Measurements from ENCODE around the gene KIAA1671.

DNA sequence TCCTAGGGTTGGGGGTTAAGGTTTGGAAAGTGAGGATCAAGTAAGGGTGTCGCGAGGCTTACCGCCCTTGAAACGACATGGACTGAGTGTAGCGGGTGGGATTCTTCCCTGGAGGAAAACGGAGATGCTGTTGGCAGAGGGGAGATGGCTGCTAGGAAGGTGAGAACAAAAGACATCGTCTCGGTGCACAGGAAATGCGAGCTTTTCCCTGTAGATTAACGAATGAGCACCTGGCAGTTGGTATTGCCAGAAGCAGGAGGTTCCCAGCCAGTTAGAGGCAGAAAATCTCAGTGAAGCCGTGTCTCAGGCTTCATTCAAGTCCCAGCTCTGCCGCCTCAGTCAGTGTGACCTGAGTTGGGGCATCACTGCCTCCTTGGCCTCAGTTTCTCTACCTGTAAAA lies 4.6 kb upstream of the KIAA1671 start:
- no peak for TF ChIP-seq CEBPB (IDR thresholded peaks at IDR 0.05; ENCODE audit: low read depth, low read length)
- TF ChIP-seq, protein P1, sequence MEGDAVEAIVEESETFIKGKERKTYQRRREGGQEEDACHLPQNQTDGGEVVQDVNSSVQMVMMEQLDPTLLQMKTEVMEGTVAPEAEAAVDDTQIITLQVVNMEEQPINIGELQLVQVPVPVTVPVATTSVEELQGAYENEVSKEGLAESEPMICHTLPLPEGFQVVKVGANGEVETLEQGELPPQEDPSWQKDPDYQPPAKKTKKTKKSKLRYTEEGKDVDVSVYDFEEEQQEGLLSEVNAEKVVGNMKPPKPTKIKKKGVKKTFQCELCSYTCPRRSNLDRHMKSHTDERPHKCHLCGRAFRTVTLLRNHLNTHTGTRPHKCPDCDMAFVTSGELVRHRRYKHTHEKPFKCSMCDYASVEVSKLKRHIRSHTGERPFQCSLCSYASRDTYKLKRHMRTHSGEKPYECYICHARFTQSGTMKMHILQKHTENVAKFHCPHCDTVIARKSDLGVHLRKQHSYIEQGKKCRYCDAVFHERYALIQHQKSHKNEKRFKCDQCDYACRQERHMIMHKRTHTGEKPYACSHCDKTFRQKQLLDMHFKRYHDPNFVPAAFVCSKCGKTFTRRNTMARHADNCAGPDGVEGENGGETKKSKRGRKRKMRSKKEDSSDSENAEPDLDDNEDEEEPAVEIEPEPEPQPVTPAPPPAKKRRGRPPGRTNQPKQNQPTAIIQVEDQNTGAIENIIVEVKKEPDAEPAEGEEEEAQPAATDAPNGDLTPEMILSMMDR (conservative IDR thresholded peaks at IDR 0.05; ENCODE audit: low read depth, low read length) = no peak
- no peak for TF ChIP-seq BHLHE40 (IDR thresholded peaks at IDR 0.05; ENCODE audit: low read depth, low read length)
- TF ChIP-seq POLR2A (IDR thresholded peaks at IDR 0.05; ENCODE audit: low read depth, low read length) = no peak
- TF ChIP-seq, protein P2, sequence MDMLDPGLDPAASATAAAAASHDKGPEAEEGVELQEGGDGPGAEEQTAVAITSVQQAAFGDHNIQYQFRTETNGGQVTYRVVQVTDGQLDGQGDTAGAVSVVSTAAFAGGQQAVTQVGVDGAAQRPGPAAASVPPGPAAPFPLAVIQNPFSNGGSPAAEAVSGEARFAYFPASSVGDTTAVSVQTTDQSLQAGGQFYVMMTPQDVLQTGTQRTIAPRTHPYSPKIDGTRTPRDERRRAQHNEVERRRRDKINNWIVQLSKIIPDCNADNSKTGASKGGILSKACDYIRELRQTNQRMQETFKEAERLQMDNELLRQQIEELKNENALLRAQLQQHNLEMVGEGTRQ (IDR thresholded peaks at IDR 0.05; ENCODE audit: low read depth, low read length) = no peak
- no peak for TF ChIP-seq MAFK (IDR thresholded peaks at IDR 0.05; ENCODE audit: low read depth, low read length)
- TF ChIP-seq RFX5 (IDR thresholded peaks at IDR 0.05; ENCODE audit: low read depth, low read length) = no peak
- TF ChIP-seq SMC3 (IDR thresholded peaks at IDR 0.05; ENCODE audit: low read depth, low read length) = no peak
- no peak for TF ChIP-seq RAD21 (IDR thresholded peaks at IDR 0.05; ENCODE audit: low read length)
- TF ChIP-seq RCOR1 (IDR thresholded peaks at IDR 0.05; ENCODE audit: insufficient replicate concordance, low read length) = no peak
- no peak for TF ChIP-seq CHD1 (IDR thresholded peaks at IDR 0.05; ENCODE audit: low read depth, low read length)
